ENCODE data around the gene KIFC1. TPM values are rescaled to one million over a fixed set of nuclear protein-coding genes. Genes with fewer than 3 reads are reported as not detected.

KIFC1 gene
- total RNA-seq, 1 donor from 2014 or later, result 0.26 TPM

DNA sequence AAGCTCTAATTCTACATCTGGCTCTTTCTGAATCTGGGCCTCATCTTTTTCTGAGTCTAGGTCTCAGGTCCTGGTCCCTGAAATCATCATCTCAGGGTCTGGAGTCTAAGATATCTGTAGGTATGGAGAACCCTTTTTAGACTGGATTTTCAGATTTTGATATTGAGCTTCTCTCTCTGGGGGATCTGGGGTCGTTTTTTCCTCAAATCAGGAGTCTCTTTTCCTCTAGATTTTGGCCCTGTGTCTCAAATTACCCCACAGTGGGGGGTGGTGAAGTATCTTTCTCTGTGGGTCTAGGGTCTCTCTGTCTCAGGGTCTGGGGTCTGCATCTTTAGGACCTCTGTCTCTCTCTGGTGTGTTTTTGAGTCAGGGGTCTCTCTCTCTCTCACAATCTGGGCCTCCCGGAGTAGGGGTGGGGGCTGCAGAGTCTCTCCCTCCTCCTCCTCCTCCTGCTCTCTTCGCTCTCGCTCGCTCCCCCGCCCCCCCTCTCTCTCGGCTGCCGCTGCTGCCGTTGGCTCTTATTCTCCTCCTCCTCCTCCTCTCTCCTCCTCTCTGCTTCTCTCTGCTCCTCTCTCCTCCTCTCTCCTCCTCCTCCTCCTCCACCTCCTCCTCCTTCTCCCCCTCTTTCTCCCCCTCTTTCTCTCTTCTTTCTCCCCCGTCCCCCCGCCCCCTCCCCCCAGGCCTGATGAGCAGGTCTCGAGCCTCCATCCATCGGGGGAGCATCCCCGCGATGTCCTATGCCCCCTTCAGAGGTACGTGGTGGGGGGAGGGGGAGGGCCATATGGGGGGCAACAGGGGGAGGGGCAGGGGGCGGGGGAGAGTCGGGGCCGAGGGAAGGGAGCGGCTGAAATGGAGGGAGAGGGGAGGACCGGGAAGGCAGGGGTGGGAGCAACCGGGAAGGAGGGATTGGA lies 28.2 kb downstream of the KIFC1 start, which contains the start of gene SYNGAP1:
SYNGAP1 (plus strand) TSS at position 486 of the 911 bp plus-strand sequence; CDS start at position 686, 200 bp downstream.
- no peak within 1 kb of the TSS for H3K4me3 ChIP-seq (ENCODE audit: low read depth, low read length)
- H3K36me3 ChIP-seq (ENCODE audit: control insufficient read depth, insufficient read depth, low read length), result peaks cover 2% of the 10 kb centered on the region
- FAIRE-seq (no peak), DNase-seq (ENCODE audit: low read depth) (no peak)
- TF ChIP-seq, protein P1, sequence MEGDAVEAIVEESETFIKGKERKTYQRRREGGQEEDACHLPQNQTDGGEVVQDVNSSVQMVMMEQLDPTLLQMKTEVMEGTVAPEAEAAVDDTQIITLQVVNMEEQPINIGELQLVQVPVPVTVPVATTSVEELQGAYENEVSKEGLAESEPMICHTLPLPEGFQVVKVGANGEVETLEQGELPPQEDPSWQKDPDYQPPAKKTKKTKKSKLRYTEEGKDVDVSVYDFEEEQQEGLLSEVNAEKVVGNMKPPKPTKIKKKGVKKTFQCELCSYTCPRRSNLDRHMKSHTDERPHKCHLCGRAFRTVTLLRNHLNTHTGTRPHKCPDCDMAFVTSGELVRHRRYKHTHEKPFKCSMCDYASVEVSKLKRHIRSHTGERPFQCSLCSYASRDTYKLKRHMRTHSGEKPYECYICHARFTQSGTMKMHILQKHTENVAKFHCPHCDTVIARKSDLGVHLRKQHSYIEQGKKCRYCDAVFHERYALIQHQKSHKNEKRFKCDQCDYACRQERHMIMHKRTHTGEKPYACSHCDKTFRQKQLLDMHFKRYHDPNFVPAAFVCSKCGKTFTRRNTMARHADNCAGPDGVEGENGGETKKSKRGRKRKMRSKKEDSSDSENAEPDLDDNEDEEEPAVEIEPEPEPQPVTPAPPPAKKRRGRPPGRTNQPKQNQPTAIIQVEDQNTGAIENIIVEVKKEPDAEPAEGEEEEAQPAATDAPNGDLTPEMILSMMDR (IDR thresholded peaks at IDR 0.05; ENCODE audit: insufficient read depth, low read length, severe bottlenecking), result no peak
- no peaks in the 10 kb centered on the region for H3K27me3 ChIP-seq (ENCODE audit: control insufficient read depth, insufficient read depth, low read length)

DNA sequence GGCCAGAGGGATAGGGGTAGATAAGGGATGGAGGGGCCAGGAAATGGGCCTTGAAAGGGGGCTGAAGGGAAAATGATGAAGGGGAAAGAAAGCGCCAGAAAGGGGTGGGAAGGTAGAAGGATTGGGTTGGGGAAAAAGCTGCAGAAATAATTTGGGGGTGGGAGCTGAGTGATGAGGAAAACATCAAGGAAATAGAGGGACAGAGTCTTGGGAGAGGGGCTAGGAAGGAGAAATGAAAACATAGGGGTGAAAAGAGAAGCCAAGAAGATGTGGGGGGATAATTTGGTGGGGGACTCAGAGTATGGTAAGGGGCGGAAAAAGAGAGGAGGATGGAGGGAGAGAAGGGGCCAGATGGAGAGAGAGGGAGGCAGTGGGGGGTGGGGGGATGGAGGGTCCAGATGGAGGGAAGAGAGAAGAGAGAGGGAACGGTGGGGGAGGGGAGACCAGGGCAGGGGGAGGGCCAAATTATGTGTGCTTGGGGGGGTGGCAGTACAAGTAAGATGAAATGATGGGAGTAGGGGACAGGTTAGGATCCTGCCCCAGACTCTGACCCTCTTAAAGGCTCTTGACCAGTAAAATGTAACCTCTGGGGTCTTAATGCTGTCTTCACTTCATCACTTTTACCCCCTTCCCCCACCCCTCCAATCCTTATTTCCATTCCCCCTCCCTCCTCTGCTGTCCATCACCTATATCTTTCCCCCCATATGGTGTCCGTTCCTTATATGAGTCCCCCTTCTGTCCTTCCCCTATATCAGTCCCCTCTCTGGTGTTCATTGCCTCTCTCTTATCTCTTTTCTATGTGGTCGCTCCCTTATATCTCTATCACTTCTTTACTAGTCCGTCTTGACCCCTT lies 29.1 kb downstream of the KIFC1 start:
- FAIRE-seq, result no peak
- Histone ChIP-seq H3K4me3 (ENCODE audit: low read depth, low read length) (no peak overlapping the region), H3K36me3 (ENCODE audit: control insufficient read depth, insufficient read depth, low read length) (no peaks in the 10 kb centered on the region), H3K27me3 (ENCODE audit: control insufficient read depth, insufficient read depth, low read length) (no peaks in the 10 kb centered on the region)
- TF ChIP-seq, protein P1 (IDR thresholded peaks at IDR 0.05; ENCODE audit: insufficient read depth, low read length, severe bottlenecking), result no peak
- DNase-seq (ENCODE audit: low read depth), result no peak

DNA sequence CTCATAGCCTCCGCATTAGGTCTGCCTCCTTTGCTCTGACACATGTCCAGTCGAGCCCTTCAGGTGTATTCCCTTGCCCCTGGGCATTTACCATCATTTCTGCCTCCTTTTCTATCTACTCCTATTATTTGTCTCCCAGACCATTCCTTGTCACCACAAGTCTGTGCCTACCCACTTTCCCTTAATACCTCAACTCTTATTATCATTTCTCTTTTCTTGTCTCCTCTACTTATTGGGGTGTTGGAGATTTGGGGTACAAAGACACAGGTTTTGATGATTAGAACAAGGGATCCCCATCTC lies 29.7 kb downstream of the KIFC1 start:
- no peaks in the 10 kb centered on the region for H3K27me3 ChIP-seq (ENCODE audit: control insufficient read depth, insufficient read depth, low read length)
- no peaks in the 10 kb centered on the region for H3K36me3 ChIP-seq (ENCODE audit: control insufficient read depth, insufficient read depth, low read length)
- no peak for DNase-seq (ENCODE audit: low read depth)
- no peak for FAIRE-seq
- H3K4me3 ChIP-seq (ENCODE audit: low read depth, low read length), result no peak overlapping the region
- TF ChIP-seq, protein P1 (IDR thresholded peaks at IDR 0.05; ENCODE audit: insufficient read depth, low read length, severe bottlenecking), result no peak

DNA sequence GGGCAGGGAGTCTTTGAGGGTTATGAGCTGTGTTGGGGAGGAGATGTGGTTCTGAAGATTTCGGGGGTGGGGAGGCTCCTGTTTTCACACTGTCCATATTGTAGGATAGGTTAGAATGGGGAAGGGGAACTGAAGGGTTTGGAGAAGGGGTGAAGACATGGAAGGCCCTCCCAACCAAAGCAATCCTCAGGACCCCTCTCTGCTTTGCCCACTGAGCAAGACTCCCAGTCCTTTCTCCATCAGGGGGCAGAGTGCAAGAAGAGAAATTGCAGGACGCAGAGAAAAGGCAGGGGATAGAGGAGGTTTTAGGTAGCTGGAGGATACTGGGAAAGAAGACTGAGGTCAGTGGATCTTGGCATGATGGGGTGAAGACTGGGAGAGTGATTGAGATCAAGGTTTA lies 32.2 kb downstream of the KIFC1 start:
- H3K4me3 ChIP-seq (ENCODE audit: low read depth, low read length), result no peak overlapping the region
- DNase-seq (ENCODE audit: low read depth) (no peak), FAIRE-seq (no peak)
- TF ChIP-seq, protein P1 (IDR thresholded peaks at IDR 0.05; ENCODE audit: insufficient read depth, low read length, severe bottlenecking), result no peak
- H3K27me3 ChIP-seq (ENCODE audit: control insufficient read depth, insufficient read depth, low read length), result no peaks in the 10 kb centered on the region
- no peaks in the 10 kb centered on the region for H3K36me3 ChIP-seq (ENCODE audit: control insufficient read depth, insufficient read depth, low read length)

DNA sequence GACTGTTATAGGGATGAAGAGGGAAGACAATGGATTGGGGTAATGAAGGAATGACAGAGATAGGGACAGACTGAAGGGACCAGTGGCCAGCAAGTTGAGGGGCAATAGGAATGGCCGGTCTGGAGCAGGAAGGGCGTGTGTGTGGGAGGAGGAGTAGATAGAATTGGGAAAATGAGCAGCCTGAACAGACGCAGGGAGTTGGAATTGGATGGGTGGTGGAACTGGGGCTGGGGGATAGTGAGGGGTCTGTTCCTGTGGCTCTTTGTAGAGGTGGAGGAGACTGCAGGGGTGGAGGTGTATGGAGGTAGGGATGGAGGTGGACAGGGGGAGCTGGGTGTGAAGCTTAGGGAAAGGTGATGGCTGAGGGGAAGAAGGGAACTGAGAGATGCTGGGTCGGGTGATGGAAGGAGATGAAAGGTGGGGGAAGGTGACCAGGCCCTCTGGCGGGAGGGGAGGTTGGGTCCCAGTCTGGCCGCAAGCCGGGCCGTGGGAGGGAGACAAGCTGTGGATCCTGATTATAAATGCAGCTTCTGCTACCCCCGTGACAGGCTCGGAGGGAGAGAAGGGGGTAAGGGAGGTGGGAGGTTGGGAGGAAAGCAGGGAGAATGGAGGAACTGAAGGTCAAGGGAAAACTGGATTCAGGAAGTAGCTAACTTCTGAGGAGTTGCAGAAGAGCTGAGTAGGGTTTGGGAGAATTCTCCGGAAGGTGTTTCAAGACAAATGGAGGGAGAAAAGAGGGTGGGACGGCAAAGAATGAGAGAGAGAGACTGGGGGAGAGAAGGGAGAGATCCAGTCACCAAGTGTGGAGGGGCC lies 33.4 kb downstream of the KIFC1 start:
- no peaks in the 10 kb centered on the region for H3K36me3 ChIP-seq (ENCODE audit: control insufficient read depth, insufficient read depth, low read length)
- no peak for FAIRE-seq
- TF ChIP-seq, protein P1 (IDR thresholded peaks at IDR 0.05; ENCODE audit: insufficient read depth, low read length, severe bottlenecking), result no peak
- no peak for DNase-seq (ENCODE audit: low read depth)
- H3K27me3 ChIP-seq (ENCODE audit: control insufficient read depth, insufficient read depth, low read length), result no peaks in the 10 kb centered on the region
- peak overlapping the region; percentile 61 for H3K4me3 ChIP-seq (ENCODE audit: low read depth, low read length)

Measured in bronchial epithelial cell (primary cell).